Kidney capillary endothelial cell (primary cell): ENCODE data around the gene TIGD3.

Experiments
- DNase-seq: peaks from one replicate; pipeline ENCODE4 v3.0.0-alpha.2; 2018; ENCODE audit warnings: low spot score

The TIGD3 gene

GRCh38 chr11:65373839-65374580, 19.5 kb downstream of the TIGD3 start:
- DNase-seq, result no peak

DNA sequence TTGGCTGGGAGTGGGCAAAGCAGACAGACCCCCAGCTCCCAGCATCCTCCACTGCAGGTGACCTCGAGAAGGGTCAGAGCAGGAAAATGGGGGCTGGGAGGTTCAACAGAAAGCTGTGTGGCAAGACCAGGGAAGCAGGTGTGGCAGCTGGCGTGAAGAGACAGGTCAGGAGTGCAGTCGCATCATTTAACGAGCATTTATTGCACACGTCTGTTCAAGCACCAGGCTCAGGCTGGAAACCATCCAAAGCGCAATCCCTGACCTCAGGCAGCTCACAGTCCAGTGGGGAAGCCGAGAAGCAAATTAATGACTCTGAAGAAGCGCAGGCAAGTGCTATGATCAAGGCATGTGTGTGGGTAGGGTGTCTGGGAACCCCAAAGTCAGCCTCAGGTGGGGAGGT, 20.5 kb downstream of the TIGD3 start:
- DNase-seq, result no peak

DNA sequence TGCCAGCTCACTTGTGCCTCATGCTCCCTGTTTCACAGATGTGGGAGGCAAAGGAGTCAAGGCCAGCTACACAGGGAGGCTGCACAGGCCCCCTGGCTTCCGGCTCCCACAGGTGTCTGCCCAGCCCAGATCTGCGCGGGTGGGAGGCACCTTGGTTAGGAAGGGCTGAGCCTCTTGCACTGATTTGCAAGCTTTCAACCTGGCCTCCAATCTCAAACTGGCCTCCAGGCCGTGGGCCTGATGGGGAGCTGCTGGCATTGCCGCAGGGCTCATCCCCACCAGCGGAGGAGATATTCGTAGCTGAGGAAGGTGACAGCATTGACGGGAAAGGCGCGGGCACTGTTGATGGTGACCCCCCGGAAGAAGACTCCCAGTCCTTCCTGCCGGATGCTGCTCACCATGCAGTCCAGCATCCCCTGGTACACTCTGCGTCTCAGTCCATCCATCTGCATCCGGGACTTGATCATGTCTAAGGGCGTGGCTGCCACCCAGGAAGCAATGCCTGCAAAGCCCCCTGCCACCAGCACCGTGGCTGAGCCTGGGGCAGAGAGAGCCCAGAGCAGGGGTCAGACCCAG, 21.7 kb downstream of the TIGD3 start:
- DNase-seq, result no peak

DNA sequence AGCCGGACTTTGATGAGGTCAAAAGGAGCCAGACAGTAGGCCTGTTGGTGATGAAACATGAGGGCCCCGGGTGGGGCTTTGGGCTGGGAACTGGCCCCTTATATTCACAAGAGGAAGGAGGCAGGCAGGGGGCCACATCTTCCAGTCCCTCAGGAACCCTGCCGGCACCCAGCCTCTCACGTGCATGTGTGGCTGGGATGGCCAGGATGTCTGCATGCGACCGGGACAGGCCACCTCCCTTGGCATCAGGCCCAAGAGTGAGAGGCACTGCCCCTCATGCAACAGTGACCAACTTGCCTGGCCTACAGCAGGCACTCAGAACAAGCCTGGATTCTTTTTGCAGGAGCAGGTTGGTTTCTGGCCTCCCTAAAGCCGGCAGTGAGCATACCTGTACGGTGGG, 22.5 kb downstream of the TIGD3 start:
- peak; percentile 38 for DNase-seq

DNA sequence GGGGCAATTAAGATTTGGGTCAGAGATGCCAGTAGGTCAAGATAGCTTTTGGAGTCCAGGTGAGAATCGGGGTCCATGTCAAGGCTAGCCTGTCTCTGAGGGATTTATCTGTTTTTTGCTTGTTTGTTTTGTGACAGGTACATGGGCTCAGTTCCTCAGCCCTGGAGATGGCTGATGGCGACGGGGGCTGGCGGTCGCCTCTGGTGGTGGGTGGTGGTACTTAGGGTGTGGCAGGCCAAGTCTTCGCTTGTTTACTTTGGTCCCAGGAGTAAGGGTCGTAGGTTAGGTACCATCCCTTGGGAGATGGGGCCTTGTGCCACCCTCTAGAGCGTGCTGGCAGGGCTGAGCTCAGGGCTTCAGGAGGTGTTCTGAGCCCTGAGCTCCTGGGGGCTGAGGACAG, 23.2 kb downstream of the TIGD3 start:
- no peak for DNase-seq

- no peak for DNase-seq
Observed at GRCh38 chr11:65378208-65378927, 23.8 kb downstream of the TIGD3 start.

DNA sequence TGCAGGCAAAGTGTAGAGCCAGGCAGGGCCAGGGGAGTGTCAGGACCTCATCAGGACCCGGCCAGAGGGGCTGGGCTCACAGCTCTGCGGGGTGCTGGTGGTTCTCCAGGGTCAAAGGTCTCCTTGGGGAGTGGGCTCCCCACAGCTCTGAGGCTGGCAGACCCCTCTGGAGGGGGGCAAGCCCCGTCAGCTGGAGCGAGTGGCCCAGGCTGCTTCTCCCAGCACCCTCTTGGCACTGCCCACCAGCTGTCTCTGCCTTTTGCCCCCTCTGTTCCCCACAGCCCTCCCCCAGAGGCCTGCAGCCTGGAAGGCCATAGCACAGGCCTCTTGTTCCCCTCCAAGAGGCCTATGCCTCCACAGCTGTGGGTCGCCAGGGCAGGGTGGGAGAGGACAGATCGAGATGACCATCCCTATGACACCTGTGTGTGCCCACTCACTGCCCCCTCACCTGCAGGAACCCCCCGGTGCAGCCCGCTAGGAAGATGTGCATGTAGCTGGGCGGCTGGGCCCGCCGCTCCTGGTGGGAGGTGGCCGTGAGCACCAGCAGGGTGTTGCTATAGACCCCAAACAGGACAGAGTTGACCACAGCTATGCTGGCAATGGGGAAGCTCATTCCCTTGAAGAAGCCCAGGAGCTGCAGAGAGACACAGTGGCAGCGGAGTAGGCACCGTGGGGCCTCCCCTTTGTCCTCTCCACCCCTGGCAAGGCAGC, 24.5 kb downstream of the TIGD3 start:
- no peak for DNase-seq

- no peak for DNase-seq
Observed at GRCh38 chr11:65379698-65380459, 25.3 kb downstream of the TIGD3 start.

- no peak for DNase-seq
Observed at GRCh38 chr11:65380460-65381119, 26.0 kb downstream of the TIGD3 start.

DNA sequence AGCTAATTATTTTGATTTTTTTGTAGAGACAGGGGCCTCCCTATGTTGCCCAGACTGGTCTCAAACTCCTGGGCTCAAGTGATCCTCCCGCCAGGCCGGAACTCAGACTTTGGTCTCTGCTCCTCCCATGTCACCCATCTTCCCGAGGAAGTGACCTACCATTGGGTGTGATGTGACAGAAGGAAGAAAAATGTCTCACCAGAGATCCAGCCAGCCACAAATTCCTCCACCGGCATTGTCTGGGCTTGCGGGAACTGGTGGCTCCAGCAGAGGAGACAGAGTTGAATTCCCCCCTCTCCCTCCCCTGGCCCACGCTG, 27.1 kb downstream of the TIGD3 start:
- peak; percentile 95 for DNase-seq

DNA sequence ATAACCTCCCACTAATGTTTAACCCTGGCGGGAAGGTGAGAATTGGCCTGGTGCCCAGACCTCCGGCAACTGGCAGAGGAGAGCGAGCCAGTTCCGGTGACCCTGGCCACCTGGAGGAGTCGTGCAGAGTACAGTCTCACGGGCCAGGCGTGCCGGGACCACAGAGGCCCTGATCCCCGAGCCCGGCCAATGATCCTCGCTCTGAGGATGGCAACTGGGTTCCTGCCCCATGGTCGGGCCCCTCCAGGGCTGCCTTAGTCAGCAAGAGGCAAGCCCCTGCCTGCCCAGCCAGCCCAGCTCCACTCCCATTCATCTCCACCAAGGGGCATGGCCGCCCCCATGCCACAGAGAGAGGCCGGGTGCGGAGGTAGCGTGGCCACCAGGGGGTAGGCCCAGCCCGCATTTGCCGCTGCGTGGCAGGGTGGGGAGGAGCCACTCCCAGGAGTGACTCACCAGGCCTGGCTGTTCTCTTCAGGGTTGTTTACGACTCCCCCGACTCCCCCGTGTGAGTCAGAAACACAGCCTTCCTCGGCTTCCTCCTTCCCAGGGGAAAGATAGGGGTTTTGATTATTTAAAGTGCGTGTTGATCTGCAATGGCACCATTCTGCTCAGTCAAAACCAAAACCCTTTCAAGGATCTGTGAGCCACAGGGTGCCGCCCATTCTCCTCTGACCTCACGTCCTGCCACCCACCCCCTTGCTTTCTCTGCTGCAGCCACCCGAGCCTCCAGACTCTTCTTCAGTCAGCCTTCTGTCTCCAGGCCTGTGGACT, 27.7 kb downstream of the TIGD3 start, which contains the start of gene SLC25A45:
Gene SLC25A45, minus strand, starts transcription at position 614 of the 771 bp plus-strand sequence. CDS start 695 bp downstream, outside the sequence.
- peak; percentile 100 for DNase-seq

GRCh38 chr11:65382804-65383368, 28.3 kb downstream of the TIGD3 start:
- no peak for DNase-seq

GRCh38 chr11:65383778-65384177, 29.2 kb downstream of the TIGD3 start:
- no peak for DNase-seq

- peak; percentile 60 for DNase-seq
Observed at GRCh38 chr11:65384301-65384889, 29.8 kb downstream of the TIGD3 start.

GRCh38 chr11:65386307-65387140, 32.0 kb downstream of the TIGD3 start, which contains the start of gene FRMD8:
Gene FRMD8 (plus strand): TSS chr11:65386637. CDS start chr11:65387037, 400 bp downstream.
- peak; percentile 75 for DNase-seq

GRCh38 chr11:65388731-65389130, 34.2 kb downstream of the TIGD3 start:
- no peak for DNase-seq

DNA sequence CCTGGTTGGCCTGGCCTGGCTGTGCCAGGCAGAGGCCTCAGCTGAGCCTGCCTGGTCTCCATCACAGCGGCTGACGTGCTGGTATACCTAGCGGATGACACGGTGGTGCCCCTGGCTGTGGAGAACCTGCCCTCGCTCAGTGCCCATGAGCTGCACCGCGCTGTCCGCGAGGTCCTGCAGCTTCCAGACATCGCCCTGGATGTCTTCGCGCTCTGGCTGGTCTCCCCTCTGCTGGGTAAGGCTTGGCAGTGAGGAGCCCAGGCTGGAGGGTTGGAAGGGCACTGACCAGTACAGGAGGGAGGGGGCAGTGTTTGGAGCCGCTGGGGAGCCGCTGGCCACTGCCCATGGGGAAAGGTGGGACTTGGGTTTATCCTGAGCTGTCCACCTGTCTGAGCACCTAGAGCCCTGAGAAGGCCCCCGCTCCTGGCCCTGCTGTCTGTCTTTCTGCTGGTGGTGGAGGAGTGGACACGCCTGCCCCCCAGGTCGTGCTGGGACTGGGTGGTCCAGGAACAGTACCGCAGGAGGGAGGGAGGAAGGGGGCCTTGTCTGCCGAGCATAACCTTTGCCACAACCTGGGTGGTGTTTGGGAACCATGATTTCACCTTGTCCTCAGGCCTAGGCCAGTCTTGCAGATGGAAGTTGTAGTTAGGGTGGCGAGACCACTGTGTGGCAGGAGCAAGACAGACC, 34.9 kb downstream of the TIGD3 start:
- no peak for DNase-seq
